GM19023 (cell line): Measurements from ENCODE around the gene TDRD15.
"Not testable (repeated sequence)": the region's sequence is repeated elsewhere in the genome, so short reads cannot be mapped to it uniquely, and the experiment has no call there.

ENCODE experiments used
- ATAC-seq: cut with Tn5 transposase; IDR thresholded peaks from one replicate; pipeline ENCODE4 v1.9.1; 2021; ENCODE audit warnings: mild to moderate bottlenecking, moderate library complexity; ENCODE audit not compliant: unreplicated experiment

TDRD15 gene

GRCh38 chr2:21123473-21124393 is at the start of gene TDRD15:
Gene TDRD15, plus strand, starts transcription at chr2:21123968. Its CDS starts 13,500 bp downstream, at chr2:21137468.
- no peak for ATAC-seq

GRCh38 chr2:21078296-21078695 is 45.5 kb upstream of the TDRD15 start:
- ATAC-seq = no peak

GRCh38 chr2:21083482-21083881 is 40.3 kb upstream of the TDRD15 start:
- ATAC-seq = no peak

GRCh38 chr2:21084401-21084800 is 39.4 kb upstream of the TDRD15 start:
- no peak for ATAC-seq

GRCh38 chr2:21092308-21092869 is 31.4 kb upstream of the TDRD15 start:
- ATAC-seq = no peak

- ATAC-seq = no peak
These were observed 28.6 kb upstream of the TDRD15 start for GRCh38 chr2:21095178-21095577.

GRCh38 chr2:21095714-21096113 is 28.1 kb upstream of the TDRD15 start:
- ATAC-seq = no peak

- no peak for ATAC-seq
These were observed 27.3 kb upstream of the TDRD15 start for GRCh38 chr2:21096458-21096857.

- ATAC-seq = no peak
These were observed 26.4 kb upstream of the TDRD15 start for GRCh38 chr2:21097331-21097730.

GRCh38 chr2:21098294-21098693 is 25.5 kb upstream of the TDRD15 start:
- ATAC-seq = no peak

- ATAC-seq = no peak
These were observed 24.4 kb upstream of the TDRD15 start for GRCh38 chr2:21099281-21099907.

- not testable (repeated sequence) for ATAC-seq
These were observed 22.1 kb upstream of the TDRD15 start for GRCh38 chr2:21101514-21102155.

GRCh38 chr2:21102356-21102755 is 21.4 kb upstream of the TDRD15 start:
- no peak for ATAC-seq

GRCh38 chr2:21103274-21103891 is 20.4 kb upstream of the TDRD15 start:
- ATAC-seq = no peak

- ATAC-seq = no peak
These were observed 19.6 kb upstream of the TDRD15 start for GRCh38 chr2:21104030-21104660.

GRCh38 chr2:21111012-21111411 is 12.8 kb upstream of the TDRD15 start:
- no peak for ATAC-seq

GRCh38 chr2:21117688-21118087 is 6.1 kb upstream of the TDRD15 start:
- ATAC-seq = no peak

- ATAC-seq = no peak
These were observed 5.4 kb upstream of the TDRD15 start for GRCh38 chr2:21118302-21118920.

GRCh38 chr2:21131861-21132260 is 8.1 kb downstream of the TDRD15 start:
- ATAC-seq = no peak

GRCh38 chr2:21135585-21135984 is 11.8 kb downstream of the TDRD15 start:
- ATAC-seq = no peak
